SK-N-SH treated with all-trans-retinoic acid at 6 μM for 48 hours (cell line): ENCODE measurements around the gene PMCH.
"Not testable (repeated sequence)": the region's sequence is repeated elsewhere in the genome, so short reads cannot be mapped to it uniquely, and the experiment has no call there.

Experiments
- ATAC-seq: fragments of 200-7000 bp; cut with Tn5 transposase; 3 replicates; pipeline ENCODE4 v1.9.1; 2020; ENCODE audit warnings: mild to moderate bottlenecking, moderate library complexity
- ARNTL ChIP-seq: fragments of 450-650 bp; formaldehyde crosslinking; IDR thresholded peaks from 2 replicates; pipeline ENCODE4 v1.5.0; 2020; ENCODE audit warnings: low read depth, mild to moderate bottlenecking, moderate library complexity, borderline replicate concordance
- ISL1 ChIP-seq: fragments of 250-450 bp; sonication (Bioruptor Pico); IDR thresholded peaks from 2 replicates; pipeline ENCODE4 v2.1.2; 2022; ENCODE audit warnings: mild to moderate bottlenecking, moderate library complexity
- SNAI2 ChIP-seq: fragments of 250-450 bp; sonication (Bioruptor Pico); IDR thresholded peaks from 2 replicates; pipeline ENCODE4 v1.5.0; 2020; ENCODE audit warnings: mild to moderate bottlenecking, moderate library complexity
- ZFP30 ChIP-seq: fragments of 450-650 bp; formaldehyde crosslinking; IDR thresholded peaks from 2 replicates; pipeline ENCODE4 v1.5.0; 2022; ENCODE audit warnings: mild to moderate bottlenecking, moderate library complexity
- ZNF565 ChIP-seq: fragments of 450-650 bp; formaldehyde crosslinking; conservative IDR thresholded peaks from 2 replicates; pipeline ENCODE4 v1.5.0; 2020; ENCODE audit warnings: low read depth, mild to moderate bottlenecking, moderate library complexity
- TF ChIP-seq, protein P1 (sequence below): fragments of 250-450 bp; sonication (Bioruptor Pico); IDR thresholded peaks from 2 replicates; pipeline ENCODE4 v1.8.0; 2020; ENCODE audit warnings: mild to moderate bottlenecking, moderate library complexity, borderline replicate concordance
- TF ChIP-seq, protein P2 (sequence below): fragments of 250-450 bp; sonication (Bioruptor Pico); IDR thresholded peaks from 2 replicates; pipeline ENCODE4 v1.5.1; 2021; ENCODE audit warnings: mild to moderate bottlenecking, moderate library complexity
- TF ChIP-seq, protein P3 (sequence below): fragments of 250-450 bp; sonication (Bioruptor Pico); IDR thresholded peaks from 2 replicates; pipeline ENCODE4 v1.5.0; 2020; ENCODE audit warnings: mild to moderate bottlenecking, moderate library complexity

The PMCH gene

GRCh38 chr12:102163383-102163782 lies 34.2 kb downstream of the PMCH start:
- ATAC-seq = no peak
- TF ChIP-seq ISL1 (CRISPR knock-in tag) (no peak), ZNF565 (CRISPR knock-in tag) (no peak), ZFP30 (CRISPR knock-in tag) (no peak), SNAI2 (CRISPR knock-in tag) (no peak), ARNTL (CRISPR knock-in tag) (no peak)
- TF ChIP-seq, protein P1, sequence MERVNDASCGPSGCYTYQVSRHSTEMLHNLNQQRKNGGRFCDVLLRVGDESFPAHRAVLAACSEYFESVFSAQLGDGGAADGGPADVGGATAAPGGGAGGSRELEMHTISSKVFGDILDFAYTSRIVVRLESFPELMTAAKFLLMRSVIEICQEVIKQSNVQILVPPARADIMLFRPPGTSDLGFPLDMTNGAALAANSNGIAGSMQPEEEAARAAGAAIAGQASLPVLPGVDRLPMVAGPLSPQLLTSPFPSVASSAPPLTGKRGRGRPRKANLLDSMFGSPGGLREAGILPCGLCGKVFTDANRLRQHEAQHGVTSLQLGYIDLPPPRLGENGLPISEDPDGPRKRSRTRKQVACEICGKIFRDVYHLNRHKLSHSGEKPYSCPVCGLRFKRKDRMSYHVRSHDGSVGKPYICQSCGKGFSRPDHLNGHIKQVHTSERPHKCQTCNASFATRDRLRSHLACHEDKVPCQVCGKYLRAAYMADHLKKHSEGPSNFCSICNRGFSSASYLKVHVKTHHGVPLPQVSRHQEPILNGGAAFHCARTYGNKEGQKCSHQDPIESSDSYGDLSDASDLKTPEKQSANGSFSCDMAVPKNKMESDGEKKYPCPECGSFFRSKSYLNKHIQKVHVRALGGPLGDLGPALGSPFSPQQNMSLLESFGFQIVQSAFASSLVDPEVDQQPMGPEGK = no peak
- TF ChIP-seq, protein P2, sequence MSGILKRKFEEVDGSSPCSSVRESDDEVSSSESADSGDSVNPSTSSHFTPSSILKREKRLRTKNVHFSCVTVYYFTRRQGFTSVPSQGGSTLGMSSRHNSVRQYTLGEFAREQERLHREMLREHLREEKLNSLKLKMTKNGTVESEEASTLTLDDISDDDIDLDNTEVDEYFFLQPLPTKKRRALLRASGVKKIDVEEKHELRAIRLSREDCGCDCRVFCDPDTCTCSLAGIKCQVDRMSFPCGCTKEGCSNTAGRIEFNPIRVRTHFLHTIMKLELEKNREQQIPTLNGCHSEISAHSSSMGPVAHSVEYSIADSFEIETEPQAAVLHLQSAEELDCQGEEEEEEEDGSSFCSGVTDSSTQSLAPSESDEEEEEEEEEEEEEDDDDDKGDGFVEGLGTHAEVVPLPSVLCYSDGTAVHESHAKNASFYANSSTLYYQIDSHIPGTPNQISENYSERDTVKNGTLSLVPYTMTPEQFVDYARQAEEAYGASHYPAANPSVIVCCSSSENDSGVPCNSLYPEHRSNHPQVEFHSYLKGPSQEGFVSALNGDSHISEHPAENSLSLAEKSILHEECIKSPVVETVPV = no peak
- TF ChIP-seq, protein P3, sequence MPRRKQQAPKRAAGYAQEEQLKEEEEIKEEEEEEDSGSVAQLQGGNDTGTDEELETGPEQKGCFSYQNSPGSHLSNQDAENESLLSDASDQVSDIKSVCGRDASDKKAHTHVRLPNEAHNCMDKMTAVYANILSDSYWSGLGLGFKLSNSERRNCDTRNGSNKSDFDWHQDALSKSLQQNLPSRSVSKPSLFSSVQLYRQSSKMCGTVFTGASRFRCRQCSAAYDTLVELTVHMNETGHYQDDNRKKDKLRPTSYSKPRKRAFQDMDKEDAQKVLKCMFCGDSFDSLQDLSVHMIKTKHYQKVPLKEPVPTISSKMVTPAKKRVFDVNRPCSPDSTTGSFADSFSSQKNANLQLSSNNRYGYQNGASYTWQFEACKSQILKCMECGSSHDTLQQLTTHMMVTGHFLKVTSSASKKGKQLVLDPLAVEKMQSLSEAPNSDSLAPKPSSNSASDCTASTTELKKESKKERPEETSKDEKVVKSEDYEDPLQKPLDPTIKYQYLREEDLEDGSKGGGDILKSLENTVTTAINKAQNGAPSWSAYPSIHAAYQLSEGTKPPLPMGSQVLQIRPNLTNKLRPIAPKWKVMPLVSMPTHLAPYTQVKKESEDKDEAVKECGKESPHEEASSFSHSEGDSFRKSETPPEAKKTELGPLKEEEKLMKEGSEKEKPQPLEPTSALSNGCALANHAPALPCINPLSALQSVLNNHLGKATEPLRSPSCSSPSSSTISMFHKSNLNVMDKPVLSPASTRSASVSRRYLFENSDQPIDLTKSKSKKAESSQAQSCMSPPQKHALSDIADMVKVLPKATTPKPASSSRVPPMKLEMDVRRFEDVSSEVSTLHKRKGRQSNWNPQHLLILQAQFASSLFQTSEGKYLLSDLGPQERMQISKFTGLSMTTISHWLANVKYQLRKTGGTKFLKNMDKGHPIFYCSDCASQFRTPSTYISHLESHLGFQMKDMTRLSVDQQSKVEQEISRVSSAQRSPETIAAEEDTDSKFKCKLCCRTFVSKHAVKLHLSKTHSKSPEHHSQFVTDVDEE (CRISPR knock-in tag) = no peak

DNA sequence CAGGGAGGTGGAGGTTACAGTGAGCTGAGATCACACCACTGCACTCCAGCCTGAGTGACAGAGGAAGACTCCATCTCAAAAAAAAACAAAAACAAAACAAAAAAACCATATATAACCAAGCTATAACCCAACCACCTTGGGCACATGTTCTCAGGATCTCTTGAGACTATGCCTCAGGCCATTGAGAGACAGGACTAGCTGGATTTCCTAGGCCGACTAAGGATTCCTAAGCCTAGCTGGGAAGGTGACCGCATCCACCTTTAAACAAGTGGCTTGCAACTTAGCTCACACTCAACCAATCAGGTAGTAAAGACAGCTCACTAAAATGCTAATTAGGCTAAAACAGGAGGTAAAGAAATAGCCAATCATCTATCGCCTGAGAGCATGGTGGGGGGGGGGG lies 42.4 kb downstream of the PMCH start:
- ATAC-seq = not testable (repeated sequence)

- ATAC-seq = not testable (repeated sequence)
Observed at GRCh38 chr12:102147062-102147587, 50.5 kb downstream of the PMCH start.
